Cardiac fibroblast (primary cell): ENCODE measurements around the gene MYOD1.

Experiments used
- DNase-seq, 2 donors: peaks; one replicate each; pipeline versions ENCODE4 v3.0.0 to v3.0.0-alpha.2; 2010; ENCODE audit warnings: low read depth in 2 of 2
- H3K4me3 ChIP-seq, 2 donors: replicated peaks in 1 of 2; 1 replicate in 1 of 2; 2 replicates in 1 of 2; pipeline ENCODE4 v1.5.1; 2011; ENCODE audit warnings: low read depth in 2 of 2, low read length in 2 of 2, mild to moderate bottlenecking in 2 of 2, moderate library complexity in 1 of 2
- TF ChIP-seq, protein P1 (sequence below): IDR thresholded peaks from one replicate; pipeline ENCODE4 v1.5.1; 2011; ENCODE audit warnings: low read depth, mild to moderate bottlenecking, low read length, inconsistent platforms

MYOD1 gene

GRCh38 chr11:17722000-17722643, 2.8 kb downstream of the MYOD1 start:
- TF ChIP-seq, protein P1, sequence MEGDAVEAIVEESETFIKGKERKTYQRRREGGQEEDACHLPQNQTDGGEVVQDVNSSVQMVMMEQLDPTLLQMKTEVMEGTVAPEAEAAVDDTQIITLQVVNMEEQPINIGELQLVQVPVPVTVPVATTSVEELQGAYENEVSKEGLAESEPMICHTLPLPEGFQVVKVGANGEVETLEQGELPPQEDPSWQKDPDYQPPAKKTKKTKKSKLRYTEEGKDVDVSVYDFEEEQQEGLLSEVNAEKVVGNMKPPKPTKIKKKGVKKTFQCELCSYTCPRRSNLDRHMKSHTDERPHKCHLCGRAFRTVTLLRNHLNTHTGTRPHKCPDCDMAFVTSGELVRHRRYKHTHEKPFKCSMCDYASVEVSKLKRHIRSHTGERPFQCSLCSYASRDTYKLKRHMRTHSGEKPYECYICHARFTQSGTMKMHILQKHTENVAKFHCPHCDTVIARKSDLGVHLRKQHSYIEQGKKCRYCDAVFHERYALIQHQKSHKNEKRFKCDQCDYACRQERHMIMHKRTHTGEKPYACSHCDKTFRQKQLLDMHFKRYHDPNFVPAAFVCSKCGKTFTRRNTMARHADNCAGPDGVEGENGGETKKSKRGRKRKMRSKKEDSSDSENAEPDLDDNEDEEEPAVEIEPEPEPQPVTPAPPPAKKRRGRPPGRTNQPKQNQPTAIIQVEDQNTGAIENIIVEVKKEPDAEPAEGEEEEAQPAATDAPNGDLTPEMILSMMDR = peak; percentile 68
- H3K4me3 ChIP-seq = no peak overlapping the region
- peak; percentile 25 to 33 for DNase-seq

DNA sequence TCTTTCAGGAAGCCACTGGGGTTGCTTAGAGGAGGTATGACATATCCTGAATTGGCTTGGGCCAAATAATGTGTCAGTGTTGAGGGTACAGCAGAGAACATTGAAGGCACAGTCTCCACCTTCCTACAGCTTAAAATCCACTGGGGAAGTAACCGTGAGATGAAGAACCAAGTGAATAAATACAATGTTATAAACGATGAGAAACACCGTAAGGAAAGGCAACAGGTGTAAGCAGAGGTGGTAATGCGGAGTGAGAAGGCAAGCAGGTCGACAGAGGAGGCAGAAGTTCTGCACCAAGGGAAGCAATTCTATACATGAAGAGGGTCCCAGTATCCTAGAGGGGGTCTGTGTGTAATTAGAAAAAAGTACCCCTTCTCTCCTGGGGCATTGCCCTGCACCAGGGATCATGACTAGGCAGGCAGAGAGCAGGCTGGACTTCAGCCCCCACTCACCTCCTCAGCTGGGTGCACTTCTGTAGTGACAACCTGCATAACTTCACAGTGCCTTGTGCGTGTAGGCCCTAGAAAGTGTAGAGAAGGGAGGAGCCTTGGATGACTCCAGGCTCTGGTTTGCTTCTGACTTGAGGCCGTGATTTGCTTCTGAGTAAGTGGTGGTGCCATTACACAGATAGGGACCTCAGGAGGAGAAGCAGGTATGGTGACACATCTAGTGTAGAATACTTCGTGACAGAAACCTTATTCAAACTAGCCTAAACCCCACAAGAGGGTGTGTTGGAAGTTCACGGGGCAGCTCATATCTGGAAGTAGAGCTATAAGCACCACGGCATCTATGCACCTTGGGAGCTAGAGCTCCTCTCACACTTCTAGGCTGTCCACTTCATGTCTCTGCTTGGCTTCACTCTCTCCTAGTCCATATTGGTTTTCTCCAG, 4.9 kb downstream of the MYOD1 start:
- TF ChIP-seq, protein P1 = no peak
- H3K4me3 ChIP-seq = no peak overlapping the region
- no peak for DNase-seq

GRCh38 chr11:17725174-17725573, 5.8 kb downstream of the MYOD1 start:
- DNase-seq = no peak
- TF ChIP-seq, protein P1 = no peak
- H3K4me3 ChIP-seq = no peak overlapping the region

GRCh38 chr11:17730137-17730536, 10.8 kb downstream of the MYOD1 start:
- H3K4me3 ChIP-seq = no peak overlapping the region
- DNase-seq = no peak
- TF ChIP-seq, protein P1 = no peak

DNA sequence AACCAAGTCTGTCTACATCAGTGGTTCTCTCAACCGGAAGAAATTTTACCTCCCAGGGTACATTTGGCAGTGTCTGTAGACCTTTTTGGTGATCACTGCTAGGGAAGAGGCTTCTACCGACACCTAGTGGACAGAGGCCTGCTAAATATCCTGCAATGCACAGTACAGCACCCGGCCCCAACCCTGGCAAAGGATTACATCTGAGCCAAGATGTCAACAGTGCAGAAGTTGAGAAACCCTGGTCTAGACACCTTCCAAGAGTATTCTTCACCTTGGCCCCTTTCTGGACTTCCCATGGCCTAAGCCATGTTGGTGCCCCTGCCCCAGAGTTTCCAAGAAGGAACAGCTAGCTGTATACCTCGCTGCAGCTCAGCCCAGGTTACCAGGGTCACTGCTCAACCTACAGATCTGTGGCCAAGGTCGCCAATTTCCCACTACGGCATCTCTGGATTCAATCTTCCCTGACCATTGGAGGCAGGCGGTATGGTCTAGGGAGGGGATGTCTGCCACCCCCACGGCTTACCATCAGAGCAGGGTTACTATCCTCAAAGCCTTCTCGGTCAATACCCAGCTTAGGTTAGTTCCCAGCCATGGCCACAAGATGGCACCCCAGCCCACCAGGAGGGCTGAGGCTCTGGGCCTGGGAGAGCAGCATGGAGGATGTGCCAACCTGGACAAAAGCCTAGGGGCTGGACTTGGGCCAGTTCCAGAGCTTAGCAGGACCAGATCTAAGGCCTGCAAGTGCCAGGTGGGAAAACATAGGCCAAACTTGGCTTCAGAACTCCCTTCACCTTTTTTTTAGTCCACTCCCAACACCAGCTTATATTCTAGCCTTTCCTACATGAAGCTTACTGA, 11.5 kb downstream of the MYOD1 start:
- no peak overlapping the region for H3K4me3 ChIP-seq
- TF ChIP-seq, protein P1 = peak; percentile 97
- peak; percentile 77 to 86 for DNase-seq

GRCh38 chr11:17733261-17733660, 13.9 kb downstream of the MYOD1 start:
- no peak overlapping the region for H3K4me3 ChIP-seq
- no peak for DNase-seq
- TF ChIP-seq, protein P1 = no peak
